ENCODE data around the gene TMEM200A.

Gene TMEM200A

GRCh38 chr6:130377915-130378314 lies 12.1 kb downstream of the TMEM200A start:
- DNase-seq (ENCODE audit: low spot score) = no peak

GRCh38 chr6:130379223-130379622 lies 13.4 kb downstream of the TMEM200A start:
- DNase-seq (ENCODE audit: low spot score) = no peak

- no peak for DNase-seq (ENCODE audit: low spot score)
These were observed 15.2 kb downstream of the TMEM200A start for GRCh38 chr6:130381012-130381411.

- no peak for DNase-seq (ENCODE audit: low spot score)
These were observed 15.9 kb downstream of the TMEM200A start for GRCh38 chr6:130381459-130382380.

GRCh38 chr6:130382872-130383490 lies 17.2 kb downstream of the TMEM200A start:
- DNase-seq (ENCODE audit: low spot score) = no peak

- no peak for DNase-seq (ENCODE audit: low spot score)
These were observed 19.4 kb downstream of the TMEM200A start for GRCh38 chr6:130385064-130385695.

- no peak for DNase-seq (ENCODE audit: low spot score)
These were observed 23.3 kb downstream of the TMEM200A start for GRCh38 chr6:130389142-130389541.

GRCh38 chr6:130390890-130391289 lies 25.1 kb downstream of the TMEM200A start:
- DNase-seq (ENCODE audit: low spot score) = no peak

GRCh38 chr6:130393306-130393705 lies 27.5 kb downstream of the TMEM200A start:
- DNase-seq (ENCODE audit: low spot score) = no peak

- DNase-seq (ENCODE audit: low spot score) = no peak
These were observed 28.4 kb downstream of the TMEM200A start for GRCh38 chr6:130394246-130394645.

GRCh38 chr6:130395164-130395563 lies 29.3 kb downstream of the TMEM200A start:
- no peak for DNase-seq (ENCODE audit: low spot score)

- no peak for DNase-seq (ENCODE audit: low spot score)
These were observed 30.9 kb downstream of the TMEM200A start for GRCh38 chr6:130396722-130397121.

GRCh38 chr6:130405549-130405948 lies 39.7 kb downstream of the TMEM200A start:
- no peak for DNase-seq (ENCODE audit: low spot score)

- DNase-seq (ENCODE audit: low spot score) = no peak
These were observed 41.2 kb downstream of the TMEM200A start for GRCh38 chr6:130407032-130407431.

GRCh38 chr6:130409418-130410100 lies 43.7 kb downstream of the TMEM200A start:
- no peak for DNase-seq (ENCODE audit: low spot score)

GRCh38 chr6:130411481-130411880 lies 45.7 kb downstream of the TMEM200A start:
- DNase-seq (ENCODE audit: low spot score) = no peak

- DNase-seq (ENCODE audit: low spot score) = no peak
These were observed 46.9 kb downstream of the TMEM200A start for GRCh38 chr6:130412556-130413290.

- no peak for DNase-seq (ENCODE audit: low spot score)
These were observed 52.1 kb downstream of the TMEM200A start for GRCh38 chr6:130417951-130418350.

- no peak for DNase-seq (ENCODE audit: low spot score)
These were observed 55.1 kb downstream of the TMEM200A start for GRCh38 chr6:130420911-130421310.

- DNase-seq (ENCODE audit: low spot score) = no peak
These were observed 55.8 kb downstream of the TMEM200A start for GRCh38 chr6:130421585-130421984.

GRCh38 chr6:130423044-130423443 lies 57.2 kb downstream of the TMEM200A start:
- no peak for DNase-seq (ENCODE audit: low spot score)

GRCh38 chr6:130424710-130425109 lies 58.9 kb downstream of the TMEM200A start:
- DNase-seq (ENCODE audit: low spot score) = no peak

Measured in left forelimb (tissue), 1 donor.